Endothelial cell of umbilical vein (primary cell): ENCODE results near the gene LYRM4. TPM values are rescaled to one million over a fixed set of nuclear protein-coding genes. Genes with fewer than 3 reads are reported as not detected.

Experiments used
- BruUV-seq: library from RNA; stranded (reverse); fragments of 400-500 nt; replicated peaks from 2 replicates; lab custom pipeline; 2021; lab: Mats Ljungman, UMichigan
- CTCF ChIA-PET: fragments of 300-600, 350-600 bp; sonication (Branson Sonifier 250); formaldehyde crosslinking; loops from one replicate; lab custom pipeline; 2021; ENCODE audit warnings: antibody characterized with exemption, inconsistent platforms; lab: Charles Lee
- POLR2A ChIA-PET: fragments of 300-600, 350-600 bp; sonication (Branson Sonifier 250); formaldehyde crosslinking; loops from one replicate; lab custom pipeline; 2021; ENCODE audit warnings: antibody characterized with exemption, inconsistent platforms; lab: Charles Lee
- DNase-seq: peaks from one replicate; pipeline ENCODE4 v3.0.0-alpha.2; 2011; ENCODE audit warnings: low read depth, low spot score
- FAIRE-seq: peaks from 2 replicates; lab custom pipeline; 2011; peaks lifted over from hg19 to GRCh38; lab: Jason Lieb, UNC
- H2AFZ ChIP-seq: 2 replicates; pipeline ENCODE4 v1.6.0; 2012; ENCODE audit warnings: low read depth, low read length, control low read depth, inconsistent platforms
- H3K27ac ChIP-seq: 2 replicates; pipeline ENCODE4 v1.5.1; 2011; ENCODE audit warnings: low read depth, mild to moderate bottlenecking, control low read depth, low read length, moderate library complexity; ENCODE audit not compliant: insufficient read depth
- H3K27me3 ChIP-seq, 2 experiments: 2 replicates each; pipeline versions ENCODE4 v1.6.0 to v1.6.1; 2011; ENCODE audit warnings: low read length in 2 of 2, mixed read lengths in 1 of 2; ENCODE audit not compliant: control insufficient read depth in 2 of 2, insufficient read depth in 2 of 2
- H3K36me3 ChIP-seq, 2 experiments: 2 replicates in 1 of 2; 3 replicates in 1 of 2; pipeline ENCODE4 v1.5.1; 2011; ENCODE audit warnings: low read length in 2 of 2, mild to moderate bottlenecking in 1 of 2, moderate library complexity in 1 of 2; ENCODE audit not compliant: control insufficient read depth in 2 of 2, insufficient read depth in 2 of 2; ENCODE audit errors: extremely low read depth in 1 of 2
- H3K4me1 ChIP-seq: 3 replicates; pipeline ENCODE4 v1.5.1; 2011; ENCODE audit warnings: mild to moderate bottlenecking, low read length; ENCODE audit not compliant: control insufficient read depth, insufficient read depth; ENCODE audit errors: extremely low read depth
- H3K4me2 ChIP-seq: 2 replicates; pipeline ENCODE4 v1.6.1; 2011; ENCODE audit warnings: low read length, control low read depth, mixed read lengths; ENCODE audit not compliant: insufficient read depth
- H3K4me3 ChIP-seq, 3 experiments: fragments of 200-600 bp in 1 of 3; sonication (generic), shearing (Covaris generic) in 1 of 3; replicated peaks in 1 of 3; 2 replicates each; pipeline ENCODE4 v1.5.1; 2011 to 2016; ENCODE audit warnings: control low read depth in 3 of 3, low read length in 3 of 3, mild to moderate bottlenecking in 2 of 3, inconsistent platforms in 1 of 3, low read depth in 1 of 3, moderate library complexity in 1 of 3; ENCODE audit not compliant: insufficient read depth in 1 of 3
- H3K79me2 ChIP-seq: 2 replicates; pipeline ENCODE4 v1.6.0; 2012; ENCODE audit warnings: low read length, inconsistent platforms; ENCODE audit not compliant: control insufficient read depth, insufficient read depth
- H3K9ac ChIP-seq: replicated peaks from 2 replicates; pipeline ENCODE3; 2011; ENCODE audit warnings: low read length, control low read depth; ENCODE audit not compliant: insufficient read depth; ENCODE audit errors: extremely low read depth
- H3K9me1 ChIP-seq: replicated peaks from 3 replicates; pipeline ENCODE4 v1.6.0; 2011; ENCODE audit warnings: mild to moderate bottlenecking, low read length; ENCODE audit not compliant: control insufficient read depth, insufficient read depth; ENCODE audit errors: extremely low read depth
- H3K9me3 ChIP-seq: replicated peaks from 2 replicates; pipeline ENCODE4 v1.5.1; 2012; ENCODE audit warnings: low read length, inconsistent platforms; ENCODE audit not compliant: control insufficient read depth, insufficient read depth
- H4K20me1 ChIP-seq: replicated peaks from 2 replicates; pipeline ENCODE3; 2011; ENCODE audit warnings: mild to moderate bottlenecking, low read length; ENCODE audit not compliant: control insufficient read depth, insufficient read depth; ENCODE audit errors: extremely low read depth
- CTCF ChIP-seq, 2 donors: IDR thresholded peaks; 1 replicate in 1 of 2; 2 replicates in 1 of 2; pipeline ENCODE4 v1.5.1; 2011; ENCODE audit warnings: low read length in 2 of 2, mild to moderate bottlenecking in 2 of 2, moderate library complexity in 2 of 2, control low read depth in 1 of 2, inconsistent platforms in 1 of 2, low read depth in 1 of 2; ENCODE audit not compliant: insufficient read depth in 1 of 2; ENCODE audit errors: extremely low read depth in 1 of 2
- EZH2 ChIP-seq: IDR thresholded peaks from 2 replicates; pipeline ENCODE4 v1.6.1; 2012; ENCODE audit warnings: borderline replicate concordance, low read depth, mild to moderate bottlenecking, moderate library complexity, low read length, inconsistent platforms; ENCODE audit not compliant: severe bottlenecking
- FOS ChIP-seq: IDR thresholded peaks from 2 replicates; pipeline ENCODE4 v1.6.1; 2011; ENCODE audit warnings: mild to moderate bottlenecking, low read length, moderate library complexity, borderline replicate concordance; ENCODE audit not compliant: insufficient read depth
- GATA2 ChIP-seq: IDR thresholded peaks from 2 replicates; pipeline ENCODE4 v1.7.0; 2011; ENCODE audit warnings: low read depth, mild to moderate bottlenecking, moderate library complexity, mixed read lengths, low read length; ENCODE audit not compliant: insufficient read length, insufficient read depth
- JUN ChIP-seq: IDR thresholded peaks from 2 replicates; pipeline ENCODE4 v1.6.1; 2011; ENCODE audit warnings: borderline replicate concordance, low read depth; ENCODE audit not compliant: insufficient read length, insufficient read depth
- MAX ChIP-seq: IDR thresholded peaks from 2 replicates; pipeline ENCODE4 v1.6.1; 2011; ENCODE audit not compliant: insufficient read depth, insufficient read length
- MYC ChIP-seq: IDR thresholded peaks from one replicate; pipeline ENCODE4 v1.6.1; 2011; ENCODE audit warnings: mild to moderate bottlenecking, low read depth, low read length
- POLR2A ChIP-seq: IDR thresholded peaks from 2 replicates; pipeline ENCODE4 v1.6.1; 2012; ENCODE audit warnings: low read depth, mild to moderate bottlenecking, control low read depth, low read length
- POLR2AphosphoS5 ChIP-seq: IDR thresholded peaks from 2 replicates; pipeline ENCODE4 v1.6.1; 2012; ENCODE audit warnings: low read depth, mild to moderate bottlenecking, control low read depth, low read length, moderate library complexity; ENCODE audit not compliant: insufficient read depth
- dilution Hi-C: fragments of 300-500 bp; cut with MboI; formaldehyde crosslinking; loops from one replicate; pipeline ENCODE4 v1.15.0; 2019; ENCODE audit warnings: low sequenced_read_pairs; ENCODE audit not compliant: extremely low pct_ligation_motif_present
- intact Hi-C: fragments of 100-400 bp; cut with micrococcal nuclease; formaldehyde crosslinking; loops from one replicate; pipeline ENCODE4 v1.10.0; 2022
- polyA plus RNA-seq, 4 experiments: library from polyadenylated mRNA; depleted of rRNA in 3 of 4; stranded (reverse) in 3 of 4; unstranded in 1 of 4; fragments of >200 nt; gene quantifications; 2 replicates each; pipeline versions ENCODE4 v1.2.1 to v1.2.3, GENCODE V29; 2011 to 2012; ENCODE audit warnings: missing spikeins in 1 of 4
- total RNA-seq: library from RNA; stranded (reverse); gene quantifications from 2 replicates; pipeline ENCODE4 v1.2.3, GENCODE V29; 2021

The LYRM4 gene
- total and polyA plus RNA-seq, 2 donors (not counting 3 experiments of a cell fraction or from before 2014, with no cell fraction given) = 39.5 to 44.0 TPM

GRCh38 chr6:5100806-5101205 is 159.9 kb downstream of the LYRM4 start:
- CTCF ChIA-PET = interaction anchor here (0.7 to 1.5 kb wide), 3 partner anchors 15 to 1446 kb away, joined by 3 to 5 read pairs (median 4); no protein-coding TSS in a partner anchor
- intact Hi-C loops = no loop called here
- H2AFZ ChIP-seq = no peak overlapping the region
- no peak overlapping the region for H3K4me2 ChIP-seq
- H4K20me1 ChIP-seq = no peaks in the 10 kb centered on the region
- POLR2A ChIA-PET = no interaction called here
- dilution Hi-C loops = no loop called here
- FAIRE-seq (no peak), DNase-seq (no peak)
- no peaks in the 10 kb centered on the region for H3K9me3 ChIP-seq
- no peaks in the 10 kb centered on the region for H3K4me1 ChIP-seq
- TF ChIP-seq POLR2AphosphoS5 = no peak
- no peak for TF ChIP-seq FOS
- no peak for TF ChIP-seq EZH2
- TF ChIP-seq CTCF (IDR thresholded peaks at IDR 0.05; ENCODE audit: extremely low read depth in 1 of 2, insufficient read depth in 1 of 2, low read depth in 1 of 2, low read length in 2 of 2) = no peak
- TF ChIP-seq MYC = no peak
- no peak for TF ChIP-seq POLR2A
- no peak for TF ChIP-seq JUN
- no peak for TF ChIP-seq MAX
- TF ChIP-seq GATA2 = no peak
- H3K4me3 ChIP-seq = no peak overlapping the region
- no peaks in the 10 kb centered on the region for H3K36me3 ChIP-seq
- BruUV-seq = no TSS peak
- no peaks in the 10 kb centered on the region for H3K27me3 ChIP-seq
- H3K9ac ChIP-seq = no peak overlapping the region
- no peaks in the 10 kb centered on the region for H3K9me1 ChIP-seq
- H3K27ac ChIP-seq = no peak overlapping the region
- H3K79me2 ChIP-seq = no peaks in the 10 kb centered on the region
